ENCODE data around the gene PAAF1.
A peak's percentile ranks its signal among the peaks of the same experiment; 100 is the strongest.
"Not testable (repeated sequence)": the region's sequence is repeated elsewhere in the genome, so short reads cannot be mapped to it uniquely, and the experiment has no call there.

PAAF1 gene

DNA sequence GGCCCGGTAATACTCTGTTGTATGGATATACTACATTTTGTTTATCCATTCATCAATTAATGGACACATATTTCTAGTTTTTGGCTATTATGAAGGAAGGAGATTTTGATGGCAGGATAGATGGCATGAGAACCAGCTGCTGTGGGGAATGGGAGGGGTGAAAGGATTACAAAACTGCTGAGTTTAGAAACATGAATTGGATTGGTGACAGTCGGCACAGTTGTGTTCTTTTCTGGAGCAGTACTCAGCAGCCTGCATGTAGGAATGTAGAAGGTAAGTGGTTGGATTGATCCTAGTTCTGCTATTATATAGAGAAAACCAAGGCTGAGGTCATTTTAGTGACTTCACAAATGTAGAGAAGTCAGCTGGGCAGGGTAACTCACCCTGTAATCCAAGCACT is 7.1 kb downstream of the PAAF1 start:
- no peak for DNase-seq

DNA sequence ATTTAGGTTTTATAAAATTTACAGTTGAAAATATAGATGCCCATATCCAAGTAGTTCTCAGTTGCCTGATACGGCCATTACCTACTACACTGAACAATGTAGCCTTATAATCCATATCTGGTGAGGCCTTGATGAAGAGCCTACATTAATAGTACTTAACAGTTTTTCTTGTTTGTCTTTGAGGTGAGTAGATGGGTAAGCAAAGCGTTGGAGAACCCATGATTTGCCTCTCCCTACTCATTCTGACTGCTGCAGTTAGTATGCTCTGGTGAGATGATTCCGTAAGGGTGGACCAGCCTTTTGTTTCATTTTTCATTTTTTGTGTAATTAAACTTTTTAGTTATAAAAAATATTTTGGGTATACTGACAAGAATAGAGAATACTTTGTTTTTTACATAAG is 11.4 kb downstream of the PAAF1 start:
- DNase-seq, result no peak

- no peak for DNase-seq
These were observed 12.2 kb downstream of the PAAF1 start for GRCh38 chr11:73889019-73889418.

GRCh38 chr11:73889536-73889935 is 12.7 kb downstream of the PAAF1 start:
- no peak for DNase-seq

DNA sequence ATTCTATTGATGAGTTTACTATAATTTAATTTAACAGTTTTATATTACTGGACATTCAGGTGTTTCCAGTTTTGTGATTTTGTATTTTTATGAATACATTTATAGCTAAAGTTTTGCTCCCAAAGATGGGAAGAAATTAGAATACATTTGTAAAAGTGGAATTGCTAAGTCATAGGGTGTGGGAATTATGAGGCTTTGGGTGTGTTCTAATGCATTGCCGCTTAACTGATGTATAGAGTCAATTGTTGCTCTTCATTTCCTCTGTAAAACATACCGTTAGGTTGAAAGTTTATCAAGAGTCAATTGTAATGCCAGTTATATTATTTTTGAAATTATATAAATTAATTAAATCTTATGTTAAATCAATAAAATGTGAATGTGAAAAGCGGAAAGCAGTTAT is 16.2 kb downstream of the PAAF1 start:
- no peak for DNase-seq

GRCh38 chr11:73894725-73895335 is 18.0 kb downstream of the PAAF1 start:
- DNase-seq, result no peak

DNA sequence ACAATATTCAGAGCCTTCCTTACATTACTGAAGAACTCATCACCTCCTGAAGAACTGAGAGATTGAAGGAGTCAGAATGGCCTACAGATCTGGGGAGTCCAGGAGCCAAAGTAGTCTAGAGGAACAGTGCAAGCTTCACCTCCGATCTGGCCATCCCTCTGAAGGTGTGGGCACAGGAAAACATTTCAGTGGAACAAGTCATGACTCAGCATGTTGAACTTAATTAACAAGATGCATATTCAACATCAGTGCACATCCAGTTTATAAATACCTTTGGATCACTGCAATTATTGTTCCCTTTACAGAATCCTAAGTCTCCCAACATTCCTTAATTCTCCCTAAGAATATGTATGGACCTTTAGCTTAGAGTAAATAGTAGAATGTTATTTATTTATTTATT is 25.5 kb downstream of the PAAF1 start:
- DNase-seq, result no peak

GRCh38 chr11:73907191-73907590 is 30.4 kb downstream of the PAAF1 start:
- DNase-seq, result peak; percentile 37

DNA sequence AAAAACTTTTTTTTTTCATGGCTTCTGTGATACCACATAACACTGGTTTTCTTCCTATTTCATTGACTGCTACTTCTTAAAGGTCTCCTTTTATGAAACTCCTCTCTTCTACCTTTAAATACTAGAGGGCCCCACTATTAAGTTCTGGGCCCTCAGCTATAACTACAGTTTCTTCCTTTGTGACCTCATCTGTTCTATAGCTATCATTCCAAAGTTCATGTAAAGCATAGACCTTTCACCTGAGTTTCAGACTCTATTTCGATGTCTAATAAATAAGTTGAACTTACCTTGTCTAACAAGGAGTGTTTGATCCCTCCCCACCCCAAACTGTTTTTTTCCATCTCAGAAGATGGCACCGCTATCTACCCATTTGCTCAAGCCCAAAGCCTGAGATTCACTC is 35.2 kb downstream of the PAAF1 start:
- DNase-seq, result no peak

- DNase-seq, result no peak
These were observed 36.7 kb downstream of the PAAF1 start for GRCh38 chr11:73913472-73913871.

DNA sequence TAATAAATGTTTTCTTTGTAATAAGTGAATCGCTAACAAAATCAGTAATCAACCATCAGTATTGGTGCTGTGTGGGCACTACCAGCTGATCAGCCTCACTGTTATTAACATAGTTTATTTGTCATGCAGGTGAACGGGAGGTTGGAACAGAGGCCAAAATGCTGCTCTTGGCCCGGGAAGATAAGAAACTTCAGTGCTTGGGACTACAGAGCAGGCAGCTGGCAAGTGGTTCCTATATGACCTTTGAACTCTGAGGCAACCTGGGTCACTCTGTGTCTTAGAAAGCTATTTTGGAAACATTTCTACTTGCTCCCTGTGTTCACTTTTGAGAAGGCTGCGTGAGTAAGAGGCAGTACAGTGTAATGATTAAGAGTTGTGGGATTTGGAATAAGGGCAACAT is 37.5 kb downstream of the PAAF1 start:
- no peak for DNase-seq

GRCh38 chr11:73916435-73916834 is 39.6 kb downstream of the PAAF1 start:
- DNase-seq, result no peak

DNA sequence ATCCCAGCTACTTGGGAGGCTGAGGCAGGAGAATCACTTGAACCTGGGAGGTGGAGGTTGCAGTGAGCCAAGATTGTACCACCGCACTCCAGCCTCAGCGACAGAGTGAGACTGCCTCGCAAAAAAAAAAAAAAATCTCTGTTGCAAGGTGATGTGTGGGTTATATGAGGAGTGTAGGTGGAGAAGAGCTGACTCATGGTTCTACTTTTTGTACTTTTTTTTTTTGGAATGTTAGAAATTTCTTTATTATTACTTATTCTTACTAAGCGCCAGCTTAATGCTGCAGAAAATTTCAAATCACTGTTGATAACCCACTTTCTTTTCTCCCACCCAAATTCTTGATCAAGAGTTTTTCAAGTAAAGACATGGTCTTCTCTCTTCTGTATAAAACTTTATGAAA is 44.4 kb downstream of the PAAF1 start:
- DNase-seq, result no peak

DNA sequence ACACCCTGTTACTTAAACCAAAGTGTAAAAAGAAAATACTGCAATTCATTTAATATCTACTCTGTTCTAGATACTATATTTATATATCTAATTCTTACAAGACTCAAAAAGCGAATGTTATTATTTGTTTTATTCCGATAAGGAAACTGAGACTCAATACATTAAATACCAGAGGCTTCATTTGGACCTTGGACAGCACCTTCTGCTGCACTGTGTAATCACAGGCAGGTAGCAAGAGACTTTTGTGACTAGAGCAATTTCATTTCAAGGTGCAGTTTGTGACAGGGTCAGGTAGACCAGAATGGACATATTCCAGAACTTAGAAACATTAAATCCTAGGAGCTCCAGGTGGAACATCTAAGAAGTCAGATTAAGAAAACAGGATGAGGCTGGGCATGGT is 52.6 kb downstream of the PAAF1 start:
- no peak for DNase-seq

- no peak for DNase-seq
These were observed 54.3 kb downstream of the PAAF1 start for GRCh38 chr11:73931039-73931645.

DNA sequence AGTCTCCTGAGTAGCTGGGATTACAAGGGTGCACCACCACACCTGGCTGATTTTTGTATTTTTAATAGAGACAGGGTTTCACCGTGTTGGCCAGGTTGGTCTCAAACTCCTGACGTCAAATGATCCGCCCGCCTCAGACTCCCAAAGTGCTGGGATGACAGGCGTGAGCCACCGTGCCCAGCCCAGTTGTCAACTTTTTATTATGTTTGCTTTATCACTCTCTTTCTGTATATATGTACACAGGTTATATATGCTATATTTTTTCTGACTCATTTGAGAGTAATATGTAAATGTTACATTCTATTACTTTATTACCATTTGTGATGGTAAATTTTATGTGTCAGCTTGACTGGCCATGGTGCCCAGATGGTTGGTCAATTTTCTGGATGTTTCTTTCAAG is 55.2 kb downstream of the PAAF1 start:
- no peak for DNase-seq

DNA sequence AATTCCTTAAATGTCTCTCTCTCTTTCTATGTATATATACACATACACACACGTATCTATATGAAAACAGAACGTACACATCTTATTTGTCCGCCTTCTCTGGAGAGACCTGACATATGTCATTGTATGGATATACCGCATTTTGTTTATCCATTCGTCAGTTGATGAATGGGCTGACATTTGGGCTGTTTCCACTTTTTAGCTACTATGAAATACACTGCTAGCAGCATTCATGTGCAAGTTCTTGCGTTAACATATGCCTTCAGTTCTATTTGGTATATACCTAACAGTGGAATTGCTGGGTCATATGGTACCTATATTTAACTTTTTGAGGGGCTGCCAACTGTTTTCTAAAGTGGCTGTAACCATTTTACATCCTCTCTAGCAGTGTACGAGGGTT is 56.0 kb downstream of the PAAF1 start:
- DNase-seq, result no peak

DNA sequence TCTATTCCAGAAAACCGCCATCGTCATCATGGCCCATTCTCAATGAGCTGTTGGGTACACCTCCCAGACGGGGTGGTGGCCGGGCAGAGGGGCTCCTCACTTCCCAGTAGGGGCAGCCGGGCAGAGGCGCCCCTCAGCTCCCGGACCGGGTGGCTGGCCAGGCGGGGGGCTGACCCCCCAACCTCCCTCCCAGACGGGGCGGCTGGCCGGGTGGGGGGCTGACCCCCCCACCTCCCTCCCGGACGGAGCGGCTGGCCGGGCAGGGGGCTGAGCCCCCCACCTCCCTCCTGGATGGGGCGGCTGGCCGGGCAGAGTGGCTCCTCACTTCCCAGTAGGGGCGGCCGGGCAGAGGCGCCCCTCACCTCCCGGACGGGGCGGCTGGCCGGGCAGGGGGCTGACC is 59.2 kb downstream of the PAAF1 start:
- not testable (repeated sequence) for DNase-seq

DNA sequence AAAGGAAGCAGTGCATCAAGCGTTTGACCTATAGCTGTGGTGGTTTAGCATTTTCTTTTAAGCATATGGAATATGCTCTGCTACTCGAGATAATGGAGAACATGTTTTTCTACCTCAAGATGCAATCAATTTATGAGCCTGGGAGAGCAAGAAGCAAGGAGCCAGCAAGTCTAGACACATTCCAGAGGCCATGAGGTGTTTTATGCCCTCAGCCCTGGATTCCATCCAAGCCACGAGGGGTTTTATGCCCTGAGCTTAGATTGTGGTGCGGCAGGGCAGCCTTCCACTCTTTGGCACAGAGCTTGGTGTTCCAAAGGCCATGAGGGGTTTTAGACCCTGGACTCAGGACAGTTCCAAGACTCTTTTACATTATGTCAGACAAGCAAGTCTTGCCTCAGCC is 62.3 kb downstream of the PAAF1 start:
- DNase-seq, result no peak

GRCh38 chr11:73940801-73941570 is 64.2 kb downstream of the PAAF1 start:
- DNase-seq, result no peak

- DNase-seq, result no peak
These were observed 65.2 kb downstream of the PAAF1 start for GRCh38 chr11:73942010-73942409.

- no peak for DNase-seq
These were observed 67.3 kb downstream of the PAAF1 start for GRCh38 chr11:73944085-73944484.

DNA sequence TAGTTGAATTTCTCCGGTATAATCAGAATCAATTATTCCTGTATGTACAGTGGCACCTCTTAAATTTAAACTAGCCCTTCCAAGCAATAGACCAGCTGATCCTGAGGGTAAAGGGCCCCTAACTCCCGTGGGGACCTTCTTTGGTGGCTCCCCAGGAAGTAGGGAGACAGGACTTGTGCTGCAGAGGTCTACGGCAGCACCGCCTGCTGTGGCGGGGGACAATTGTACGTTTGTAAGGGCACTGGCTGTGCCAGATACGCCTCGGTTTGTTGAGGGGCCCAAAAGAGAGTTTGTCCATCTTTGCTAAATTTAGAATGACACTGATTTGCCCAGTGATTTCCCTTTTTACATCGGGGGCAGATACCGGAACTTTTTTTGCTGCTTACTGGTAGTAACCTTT is 68.1 kb downstream of the PAAF1 start:
- no peak for DNase-seq

GRCh38 chr11:73945396-73945795 is 68.6 kb downstream of the PAAF1 start:
- DNase-seq, result no peak

Measured in stimulated activated CD4-positive, alpha-beta T cell treated with anti-CD3 and anti-CD28 coated beads, Interleukin-1b, Interleukin-23, amount 100 ng/mL, for 48 hours (primary cell).